HFF-Myc (cell line): ENCODE data around the gene DOCK1.

Experiments
- DNase-seq: peaks from one replicate; pipeline ENCODE4 v3.0.0-alpha.2; 2011; ENCODE audit warnings: low read depth; ENCODE audit errors: extremely low read depth
- H3K4me3 ChIP-seq: replicated peaks from 2 replicates; pipeline ENCODE4 v1.5.1; 2011; ENCODE audit warnings: low read depth, mild to moderate bottlenecking, control low read depth, low read length
- CTCF ChIP-seq: IDR thresholded peaks from 2 replicates; pipeline ENCODE4 v1.5.1; 2012; ENCODE audit warnings: mild to moderate bottlenecking, low read depth, low read length, control low read depth; ENCODE audit errors: missing control alignments

DOCK1 gene

GRCh38 chr10:127413326-127413725, 508.1 kb downstream of the DOCK1 start:
- no peak for DNase-seq
- no peak overlapping the region for H3K4me3 ChIP-seq
- TF ChIP-seq CTCF, result no peak

- DNase-seq, result no peak
- no peak for TF ChIP-seq CTCF
- H3K4me3 ChIP-seq, result no peak overlapping the region
These were observed 508.8 kb downstream of the DOCK1 start for GRCh38 chr10:127414024-127414423.

- no peak for DNase-seq
- no peak overlapping the region for H3K4me3 ChIP-seq
- TF ChIP-seq CTCF, result no peak
These were observed 509.9 kb downstream of the DOCK1 start for GRCh38 chr10:127415116-127415515.

GRCh38 chr10:127415901-127416581, 510.8 kb downstream of the DOCK1 start:
- no peak overlapping the region for H3K4me3 ChIP-seq
- TF ChIP-seq CTCF, result no peak
- DNase-seq, result no peak

GRCh38 chr10:127417031-127417430, 511.8 kb downstream of the DOCK1 start:
- no peak overlapping the region for H3K4me3 ChIP-seq
- TF ChIP-seq CTCF, result no peak
- DNase-seq, result no peak

- TF ChIP-seq CTCF, result no peak
- no peak overlapping the region for H3K4me3 ChIP-seq
- DNase-seq, result no peak
These were observed 512.6 kb downstream of the DOCK1 start for GRCh38 chr10:127417686-127418401.
